ENCODE measurements around the gene QRICH1.
"Not testable (repeated sequence)": the region's sequence is repeated elsewhere in the genome, so short reads cannot be mapped to it uniquely, and the experiment has no call there.

Gene QRICH1

GRCh38 chr3:49017229-49017970 lies 76.5 kb downstream of the QRICH1 start:
- no peak for DNase-seq
- no peak for ATAC-seq

DNA sequence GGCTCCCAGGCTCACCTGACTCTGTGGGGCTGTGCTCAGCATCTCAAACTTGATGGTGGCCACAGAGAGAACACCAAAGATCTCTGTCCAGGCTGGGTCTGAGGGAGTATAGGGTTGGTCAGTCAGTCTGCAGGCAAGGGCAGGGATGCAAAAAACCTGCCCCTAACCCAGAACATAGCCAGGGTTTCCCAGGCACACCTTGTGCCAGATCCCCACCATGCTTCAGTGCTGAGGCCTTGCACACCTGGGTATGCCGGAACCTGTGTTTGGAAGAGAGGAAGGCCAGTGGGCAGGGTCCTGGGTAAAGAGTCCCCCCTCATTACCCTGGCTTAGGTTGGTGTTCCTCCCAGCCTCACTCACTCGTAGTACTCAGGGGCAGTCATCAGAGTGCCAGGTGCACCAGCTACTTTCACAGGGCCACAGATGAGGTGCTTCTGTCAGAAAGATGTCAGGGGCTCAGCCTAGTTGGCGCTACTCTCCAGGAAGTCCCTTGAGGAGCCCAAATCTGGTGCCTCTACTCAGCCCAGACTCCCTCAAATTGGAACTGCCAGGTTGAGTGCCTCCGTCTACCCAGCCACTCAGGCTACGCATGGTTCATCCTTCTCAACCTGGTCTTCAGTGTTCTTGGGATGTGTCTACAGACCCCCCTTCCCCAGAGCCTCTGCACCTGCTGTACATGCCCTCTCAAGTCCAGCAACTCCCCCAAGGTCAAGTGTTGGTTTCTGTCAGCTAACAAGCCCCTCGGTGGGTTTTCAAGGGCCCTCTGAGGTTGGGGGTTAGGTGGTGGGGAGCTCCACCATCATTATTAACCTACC lies 77.2 kb downstream of the QRICH1 start:
- ATAC-seq (no peak), DNase-seq (no peak)

GRCh38 chr3:49015765-49016164 lies 78.1 kb downstream of the QRICH1 start:
- DNase-seq (no peak), ATAC-seq (no peak)

GRCh38 chr3:49015072-49015471 lies 78.8 kb downstream of the QRICH1 start:
- ATAC-seq = no peak
- no peak for DNase-seq

DNA sequence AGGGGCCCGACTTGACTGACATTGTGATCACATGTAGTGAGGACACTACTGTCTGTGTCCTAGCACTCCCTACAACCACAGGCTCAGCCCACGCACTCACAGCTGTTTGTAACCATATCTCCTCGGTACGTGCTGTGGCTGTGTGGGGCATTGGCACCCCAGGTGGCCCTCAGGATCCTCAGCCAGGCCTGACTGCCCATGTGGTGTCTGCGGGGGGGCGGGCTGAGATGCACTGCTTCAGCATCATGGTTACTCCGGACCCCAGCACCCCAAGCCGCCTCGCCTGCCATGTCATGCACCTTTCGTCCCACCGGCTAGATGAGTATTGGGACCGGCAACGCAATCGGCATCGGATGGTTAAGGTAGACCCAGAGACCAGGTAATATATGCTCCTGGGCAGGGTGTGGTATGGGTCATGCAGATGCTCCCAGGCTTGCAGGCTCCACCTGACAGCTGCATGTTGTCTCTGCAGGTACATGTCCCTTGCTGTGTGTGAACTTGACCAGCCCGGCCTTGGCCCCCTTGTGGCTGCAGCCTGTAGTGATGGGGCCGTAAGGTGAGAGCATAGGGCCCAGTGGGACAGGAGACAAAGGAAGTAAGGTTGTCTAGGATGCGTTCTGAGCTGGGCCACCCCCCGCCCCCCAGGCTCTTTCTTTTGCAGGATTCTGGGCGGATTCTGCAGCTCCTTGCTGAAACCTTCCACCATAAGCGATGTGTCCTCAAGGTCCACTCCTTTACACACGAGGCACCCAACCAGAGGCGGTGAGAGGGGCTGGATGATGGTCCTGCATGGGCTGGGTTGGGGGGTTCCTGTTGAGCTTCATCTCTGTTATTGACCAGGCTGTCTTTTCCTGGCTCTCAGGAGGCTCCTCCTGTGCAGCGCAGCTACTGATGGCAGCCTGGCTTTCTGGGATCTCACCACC lies 79.9 kb downstream of the QRICH1 start:
- ATAC-seq (peak; percentile 17), DNase-seq (peak; percentile 63)

GRCh38 chr3:49013113-49013737 lies 80.6 kb downstream of the QRICH1 start:
- DNase-seq = no peak

DNA sequence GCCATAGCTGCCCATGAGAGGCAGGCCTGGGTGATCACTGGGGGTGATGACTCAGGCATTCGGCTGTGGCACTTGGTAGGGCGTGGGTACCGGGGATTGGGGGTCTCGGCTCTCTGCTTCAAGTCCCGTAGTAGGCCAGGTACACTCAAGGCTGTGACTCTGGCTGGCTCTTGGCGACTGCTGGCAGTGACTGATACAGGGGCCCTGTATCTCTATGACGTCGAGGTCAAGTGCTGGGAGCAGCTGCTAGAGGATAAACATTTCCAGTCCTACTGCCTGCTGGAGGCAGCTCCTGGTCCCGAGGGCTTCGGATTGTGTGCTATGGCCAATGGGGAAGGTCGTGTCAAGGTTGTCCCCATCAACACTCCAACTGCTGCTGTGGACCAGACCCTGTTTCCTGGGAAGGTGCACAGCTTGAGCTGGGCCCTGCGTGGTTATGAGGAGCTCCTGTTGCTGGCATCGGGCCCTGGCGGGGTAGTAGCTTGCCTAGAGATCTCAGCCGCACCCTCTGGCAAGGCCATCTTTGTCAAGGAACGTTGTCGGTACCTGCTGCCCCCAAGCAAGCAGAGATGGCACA lies 81.3 kb downstream of the QRICH1 start:
- no peak for DNase-seq
- no peak for ATAC-seq

More at GRCh38 chr3:49013113-49013737, 80.6 kb downstream of the QRICH1 start:
- no peak for ATAC-seq

DNA sequence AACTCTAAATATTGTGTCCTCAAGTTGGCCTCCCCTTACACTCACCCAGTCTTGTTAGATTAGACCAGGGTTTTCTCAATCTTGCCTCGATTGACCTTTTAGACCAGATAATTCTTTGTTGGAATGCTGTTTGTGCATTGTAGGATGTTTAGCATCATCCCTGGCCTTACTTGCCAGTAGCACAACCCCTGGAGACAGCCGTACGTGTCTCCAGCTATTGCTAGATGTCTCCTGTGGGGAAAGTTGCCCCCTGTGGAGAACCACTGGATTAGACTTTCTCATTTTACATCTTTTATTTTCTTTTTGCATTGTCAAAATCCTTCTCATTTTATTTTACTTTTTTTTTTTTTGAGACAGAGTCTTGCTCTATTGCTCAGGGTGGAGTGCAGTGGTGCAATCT lies 84.5 kb downstream of the QRICH1 start:
- DNase-seq (no peak), ATAC-seq (no peak)

DNA sequence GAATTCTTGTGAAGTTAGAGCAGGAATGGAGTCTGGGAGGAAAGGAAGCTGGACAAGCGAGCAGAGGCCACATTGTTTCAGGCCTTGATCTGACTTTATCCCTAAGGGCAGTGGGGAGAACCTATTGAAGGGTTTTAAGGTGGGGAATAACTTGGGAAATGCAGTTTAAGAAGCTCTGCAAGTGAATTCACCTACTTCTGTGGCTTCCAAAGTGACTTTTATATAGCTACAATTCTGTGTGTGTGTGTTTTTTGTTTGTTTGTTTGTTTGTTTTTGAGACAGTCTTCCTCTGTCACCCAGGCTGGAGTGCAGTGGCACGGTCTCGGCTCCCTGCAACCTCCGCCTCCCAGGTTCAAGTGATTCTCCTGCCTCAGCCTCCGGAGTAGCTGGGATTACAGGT lies 85.2 kb downstream of the QRICH1 start:
- not testable (repeated sequence) for ATAC-seq, DNase-seq

- peak; percentile 91 for DNase-seq
- ATAC-seq = peak; percentile 67
These were observed 85.9 kb downstream of the QRICH1 start for GRCh38 chr3:49007771-49008528.

- ATAC-seq (peak; percentile 94), DNase-seq (peak; percentile 98)
These were observed 86.7 kb downstream of the QRICH1 start, which contains the start of gene WDR6 for GRCh38 chr3:49007068-49007770. Gene WDR6, plus strand, starts transcription at chr3:49007391. Its CDS starts 41 bp downstream, at chr3:49007432.

GRCh38 chr3:49006408-49007067 lies 87.3 kb downstream of the QRICH1 start:
- ATAC-seq (no peak), DNase-seq (no peak)

DNA sequence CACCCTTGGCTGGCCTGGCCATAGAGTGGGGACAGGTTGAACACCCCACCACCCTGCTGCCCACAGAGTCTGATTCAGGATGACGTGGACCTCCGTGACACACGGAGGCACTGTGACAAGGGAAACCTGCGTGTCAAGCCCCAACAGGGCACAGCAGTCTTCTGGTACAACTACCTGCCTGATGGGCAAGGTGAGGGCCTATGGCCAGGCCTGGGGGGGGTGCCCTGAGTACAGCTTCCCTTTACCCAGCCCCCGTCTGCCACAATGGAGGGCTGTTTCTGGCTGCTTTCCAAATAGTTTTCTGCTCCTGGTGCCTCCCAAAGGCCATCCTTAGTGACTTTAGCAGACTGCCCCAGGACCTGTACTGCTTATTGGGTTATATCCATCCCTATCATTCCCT lies 87.9 kb downstream of the QRICH1 start:
- no peak for ATAC-seq
- DNase-seq = no peak

DNA sequence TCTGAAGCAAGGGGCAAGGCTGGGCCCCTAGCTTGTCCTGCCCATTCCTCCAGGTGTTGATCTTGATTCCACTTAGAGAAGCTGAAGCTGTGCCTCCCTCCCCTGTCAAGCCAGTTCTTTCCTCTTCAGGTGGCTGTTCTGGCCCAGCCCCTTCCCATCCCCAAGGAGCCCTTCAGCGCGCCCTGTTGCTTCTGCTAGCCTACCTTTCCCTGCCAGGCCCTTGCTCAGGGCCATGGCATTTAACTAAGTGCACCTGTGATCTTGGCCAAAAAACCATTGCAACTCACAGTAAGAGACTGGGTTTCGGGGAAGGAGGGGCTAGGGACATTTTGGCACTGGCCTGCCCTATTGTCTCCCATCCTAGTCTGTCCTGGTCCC lies 88.6 kb downstream of the QRICH1 start:
- no peak for ATAC-seq
- no peak for DNase-seq

DNA sequence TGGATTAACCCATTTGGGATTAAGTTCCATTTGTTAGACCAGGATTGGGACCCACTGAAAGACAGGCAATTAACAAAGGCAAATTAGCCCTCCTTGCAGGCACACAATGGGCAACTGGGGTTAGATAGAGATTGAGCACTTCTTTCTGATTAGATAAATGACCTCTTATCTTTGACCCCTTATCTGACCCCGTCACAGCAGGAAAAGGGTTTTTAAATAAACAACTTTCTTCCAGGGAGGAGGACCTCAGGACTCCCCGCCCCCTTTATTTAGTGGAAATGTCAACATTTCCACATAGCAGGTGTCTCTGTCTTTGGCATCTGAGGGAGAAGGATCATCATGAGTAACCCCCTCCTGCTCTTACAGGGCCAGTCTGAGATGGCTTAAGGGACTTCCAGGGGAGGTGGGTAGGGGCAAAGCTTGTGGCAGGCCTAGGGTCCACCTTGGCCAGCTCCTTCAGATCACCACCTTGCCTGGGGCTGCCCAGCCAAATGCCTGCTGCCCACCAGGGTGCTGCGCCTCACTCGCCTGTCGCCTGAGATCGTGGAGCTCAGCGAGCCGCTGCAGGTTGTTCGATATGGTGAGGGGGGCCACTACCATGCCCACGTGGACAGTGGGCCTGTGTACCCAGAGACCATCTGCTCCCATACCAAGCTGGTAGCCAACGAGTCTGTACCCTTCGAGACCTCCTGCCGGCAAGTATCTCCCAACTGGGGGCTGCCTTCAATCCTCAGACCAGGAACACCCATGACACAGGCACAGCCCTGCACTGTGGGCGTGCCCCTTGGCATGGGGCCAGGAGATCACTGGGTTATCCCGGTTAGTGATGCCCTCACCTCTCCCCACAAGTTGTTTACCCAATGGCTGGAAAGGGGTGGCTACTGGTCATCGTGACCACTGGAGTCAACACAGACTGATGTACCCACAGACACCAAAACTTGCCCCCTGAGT lies 89.2 kb downstream of the QRICH1 start:
- ATAC-seq (no peak), DNase-seq (no peak)

GRCh38 chr3:49001155-49001554 lies 92.7 kb downstream of the QRICH1 start:
- ATAC-seq (no peak), DNase-seq (no peak)

GRCh38 chr3:48999085-48999858 lies 94.6 kb downstream of the QRICH1 start:
- DNase-seq = no peak
- ATAC-seq = no peak

Data from stimulated activated naive CD8-positive, alpha-beta T cell treated with anti-CD3 and anti-CD28 coated beads, Interleukin-15, Interleukin-2, amounts not matched to agents 100 U/mL and 50 U/mL, for 24 hours (primary cell).